Fibroblast of lung (primary cell): ENCODE data around the gene SLC38A8. TPM values are rescaled to one million over a fixed set of nuclear protein-coding genes. Genes with fewer than 3 reads are reported as not detected.
A peak's percentile ranks its signal among the peaks of the same experiment; 100 is the strongest.

ENCODE experiments used
- DNase-seq, 2 donors: peaks; one replicate each; pipeline versions ENCODE4 v3.0.0 to v3.0.0-alpha.2; 2010; ENCODE audit warnings: low read depth in 2 of 2
- H2AFZ ChIP-seq: 2 replicates; pipeline ENCODE4 v1.5.1; 2012; ENCODE audit warnings: low read length, control low read depth, inconsistent platforms
- H3K27ac ChIP-seq: 2 replicates; pipeline ENCODE4 v1.5.1; 2011; ENCODE audit warnings: low read length, control low read depth; ENCODE audit not compliant: insufficient read depth
- H3K27me3 ChIP-seq: 2 replicates; pipeline ENCODE4 v1.5.1; 2011; ENCODE audit warnings: mild to moderate bottlenecking, low read length; ENCODE audit not compliant: control insufficient read depth, insufficient read depth
- H3K36me3 ChIP-seq: 2 replicates; pipeline ENCODE4 v1.5.1; 2011; ENCODE audit warnings: low read length; ENCODE audit not compliant: control insufficient read depth, insufficient read depth
- H3K4me1 ChIP-seq: 2 replicates; pipeline ENCODE4 v1.5.1; 2011; ENCODE audit warnings: low read length; ENCODE audit not compliant: control insufficient read depth, insufficient read depth; ENCODE audit errors: extremely low read depth
- H3K4me2 ChIP-seq: 2 replicates; pipeline ENCODE4 v1.5.1; 2011; ENCODE audit warnings: low read length, control low read depth; ENCODE audit not compliant: insufficient read depth; ENCODE audit errors: extremely low read depth
- H3K4me3 ChIP-seq, 4 experiments: fragments of 200-600 bp in 1 of 4; sonication (generic) in 1 of 4; replicated peaks in 1 of 4; 2 replicates each; pipeline ENCODE4 v1.5.1; 2011 to 2016; ENCODE audit warnings: low read length in 4 of 4, low read depth in 3 of 4, mild to moderate bottlenecking in 3 of 4, control low read depth in 2 of 4, inconsistent platforms in 1 of 4, mixed read lengths in 1 of 4; ENCODE audit not compliant: insufficient read depth in 1 of 4; ENCODE audit errors: control extremely low read depth in 1 of 4
- H3K79me2 ChIP-seq: 2 replicates; pipeline ENCODE4 v1.5.1; 2012; ENCODE audit warnings: mild to moderate bottlenecking, low read length, inconsistent platforms; ENCODE audit not compliant: control insufficient read depth, insufficient read depth
- H3K9ac ChIP-seq: 2 replicates; pipeline ENCODE4 v1.5.1; 2011; ENCODE audit warnings: mild to moderate bottlenecking, low read length, control low read depth; ENCODE audit not compliant: insufficient read depth
- H3K9me3 ChIP-seq: 2 replicates; pipeline ENCODE4 v1.5.1; 2012; ENCODE audit warnings: low read depth, low read length; ENCODE audit not compliant: control insufficient read depth, insufficient read depth
- H4K20me1 ChIP-seq: 2 replicates; pipeline ENCODE4 v1.5.1; 2011; ENCODE audit warnings: low read length; ENCODE audit not compliant: control insufficient read depth, insufficient read depth; ENCODE audit errors: extremely low read depth
- EZH2 ChIP-seq: IDR thresholded peaks from 2 replicates; pipeline ENCODE4 v1.5.1; 2012; ENCODE audit warnings: low read length, control low read depth, mild to moderate bottlenecking; ENCODE audit errors: missing control alignments
- polyA plus RNA-seq, 2 donors: library from polyadenylated mRNA; depleted of rRNA in 1 of 2; stranded (reverse) in 1 of 2; unstranded in 1 of 2; fragments of >200 nt; gene quantifications; 2 replicates each; pipeline ENCODE4 v1.2.1, GENCODE V29; 2011 to 2012; ENCODE audit warnings: missing spikeins in 1 of 2
- total RNA-seq: library from RNA; depleted of rRNA; stranded (reverse); fragments of >200 nt; gene quantifications from 2 replicates; pipeline ENCODE4 v1.2.1, GENCODE V29; 2014
- TF ChIP-seq, protein P1 (sequence below), 2 donors: IDR thresholded peaks in 1 of 2; conservative IDR thresholded peaks in 1 of 2; 1 replicate in 1 of 2; 2 replicates in 1 of 2; pipeline ENCODE4 v1.5.1; 2011 to 2012; ENCODE audit warnings: low read length in 2 of 2, control low read depth in 1 of 2, inconsistent platforms in 1 of 2, low read depth in 1 of 2, mild to moderate bottlenecking in 1 of 2

SLC38A8 gene
- total and polyA plus RNA-seq, 2 donors (not counting 1 experiment from before 2014, with no cell fraction given) = not detected

DNA sequence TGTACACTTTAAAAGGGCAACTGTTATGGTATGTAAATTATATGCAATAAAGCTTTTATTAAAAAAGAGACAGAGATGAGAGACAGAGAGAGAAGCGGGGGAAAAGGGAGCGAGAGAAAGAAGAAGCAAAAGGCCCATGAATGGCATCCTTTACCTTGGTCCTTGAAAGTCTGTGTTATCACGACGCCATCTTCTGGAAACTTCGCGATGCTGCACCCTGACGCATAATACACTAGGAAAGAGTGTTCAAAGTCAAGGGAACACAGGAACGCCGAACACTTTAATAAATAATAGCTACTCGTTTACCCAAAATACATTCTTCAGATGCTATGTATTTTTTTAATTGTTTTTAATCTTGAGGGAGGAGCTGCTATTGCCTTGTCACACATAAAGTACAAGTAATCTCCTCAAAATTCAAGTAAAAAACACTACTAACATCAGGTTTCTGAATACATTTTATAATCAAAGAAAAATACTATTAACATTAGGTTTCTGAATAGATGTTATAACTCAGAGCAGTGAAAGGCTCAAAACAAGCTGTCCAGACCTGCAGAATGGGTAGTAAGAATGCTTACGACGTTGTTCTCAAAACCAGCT is 23.0 kb upstream of the SLC38A8 start:
- peaks cover 11% of the 10 kb centered on the region for H3K36me3 ChIP-seq
- DNase-seq = peak; percentile 44 to 65

GRCh38 chr16:84063980-84064379 is 21.4 kb upstream of the SLC38A8 start:
- H3K36me3 ChIP-seq = peaks cover 9% of the 10 kb centered on the region
- H3K4me3 ChIP-seq = no peak overlapping the region
- no peak overlapping the region for H2AFZ ChIP-seq
- no peaks in the 10 kb centered on the region for H4K20me1 ChIP-seq
- no peak for DNase-seq
- TF ChIP-seq EZH2 = no peak
- TF ChIP-seq, protein P1, sequence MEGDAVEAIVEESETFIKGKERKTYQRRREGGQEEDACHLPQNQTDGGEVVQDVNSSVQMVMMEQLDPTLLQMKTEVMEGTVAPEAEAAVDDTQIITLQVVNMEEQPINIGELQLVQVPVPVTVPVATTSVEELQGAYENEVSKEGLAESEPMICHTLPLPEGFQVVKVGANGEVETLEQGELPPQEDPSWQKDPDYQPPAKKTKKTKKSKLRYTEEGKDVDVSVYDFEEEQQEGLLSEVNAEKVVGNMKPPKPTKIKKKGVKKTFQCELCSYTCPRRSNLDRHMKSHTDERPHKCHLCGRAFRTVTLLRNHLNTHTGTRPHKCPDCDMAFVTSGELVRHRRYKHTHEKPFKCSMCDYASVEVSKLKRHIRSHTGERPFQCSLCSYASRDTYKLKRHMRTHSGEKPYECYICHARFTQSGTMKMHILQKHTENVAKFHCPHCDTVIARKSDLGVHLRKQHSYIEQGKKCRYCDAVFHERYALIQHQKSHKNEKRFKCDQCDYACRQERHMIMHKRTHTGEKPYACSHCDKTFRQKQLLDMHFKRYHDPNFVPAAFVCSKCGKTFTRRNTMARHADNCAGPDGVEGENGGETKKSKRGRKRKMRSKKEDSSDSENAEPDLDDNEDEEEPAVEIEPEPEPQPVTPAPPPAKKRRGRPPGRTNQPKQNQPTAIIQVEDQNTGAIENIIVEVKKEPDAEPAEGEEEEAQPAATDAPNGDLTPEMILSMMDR (conservative IDR thresholded peaks at IDR 0.05 in 1 of 2, IDR thresholded peaks at IDR 0.05 in 1 of 2; ENCODE audit: low read depth in 1 of 2, low read length in 2 of 2) = no peak
- H3K27me3 ChIP-seq = no peaks in the 10 kb centered on the region
- H3K4me2 ChIP-seq = no peak overlapping the region
- H3K4me1 ChIP-seq = peaks cover 2% of the 10 kb centered on the region
- H3K27ac ChIP-seq = no peak overlapping the region
- no peaks in the 10 kb centered on the region for H3K9me3 ChIP-seq
- H3K79me2 ChIP-seq = no peaks in the 10 kb centered on the region
- H3K9ac ChIP-seq = no peak overlapping the region

More for the DNA sequence above, 23.0 kb upstream of the SLC38A8 start:
- no peak for TF ChIP-seq EZH2
- TF ChIP-seq, protein P1 (conservative IDR thresholded peaks at IDR 0.05 in 1 of 2, IDR thresholded peaks at IDR 0.05 in 1 of 2; ENCODE audit: low read depth in 1 of 2, low read length in 2 of 2) = peak; percentile 69 to 91
- no peaks in the 10 kb centered on the region for H3K27me3 ChIP-seq
- no peak overlapping the region for H3K27ac ChIP-seq
- no peak overlapping the region for H3K9ac ChIP-seq
- H2AFZ ChIP-seq = no peak overlapping the region
- no peaks in the 10 kb centered on the region for H3K79me2 ChIP-seq
- no peak overlapping the region for H3K4me3 ChIP-seq
- no peak overlapping the region for H3K4me2 ChIP-seq
- H4K20me1 ChIP-seq = no peaks in the 10 kb centered on the region
- H3K9me3 ChIP-seq = no peaks in the 10 kb centered on the region
- peaks cover 2% of the 10 kb centered on the region for H3K4me1 ChIP-seq

DNA sequence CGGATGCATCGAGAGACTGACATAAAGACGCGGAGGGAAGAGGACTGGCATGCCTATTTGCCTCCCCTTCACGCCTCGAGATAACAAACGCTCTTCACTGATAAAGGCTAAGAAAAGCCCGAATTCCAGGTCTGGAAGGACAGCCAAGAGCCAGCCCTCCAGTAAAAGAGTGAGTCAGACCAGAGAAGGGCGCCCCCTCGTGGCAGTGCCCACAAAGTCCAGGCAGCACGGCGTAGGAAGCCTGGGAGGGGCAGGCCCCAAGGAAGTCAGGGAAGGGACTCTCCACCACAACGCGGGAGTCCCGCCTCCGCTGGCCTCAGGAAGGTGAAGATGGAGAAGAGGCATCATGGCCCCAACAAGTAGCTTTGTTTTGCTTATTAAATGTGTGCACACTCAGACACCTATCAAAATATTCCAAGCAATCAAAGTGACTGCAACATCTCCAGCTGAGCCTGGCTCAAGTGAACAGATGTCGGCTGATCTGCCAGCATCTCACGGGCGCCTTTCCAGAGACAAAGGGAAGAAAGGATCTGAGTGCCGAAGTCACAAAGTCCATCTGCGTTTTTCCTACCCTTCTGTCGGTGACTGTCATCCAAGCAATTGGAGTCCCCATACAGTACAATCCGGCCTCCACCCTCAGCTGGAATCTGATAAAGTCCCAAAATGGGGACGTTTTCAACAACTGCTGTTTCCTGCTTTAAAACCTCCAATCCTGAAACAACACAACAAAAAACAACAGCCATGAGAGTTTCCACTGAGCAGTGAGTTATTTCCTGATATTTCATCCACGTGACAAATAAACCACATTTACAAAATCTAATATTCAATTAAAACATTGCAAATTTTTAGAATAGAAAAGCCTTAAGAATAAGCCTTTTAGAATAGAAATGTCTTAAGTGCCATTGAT is 20.4 kb upstream of the SLC38A8 start:
- DNase-seq = peak; percentile 73 to 74
- Histone ChIP-seq H3K36me3 (peaks cover 13% of the 10 kb centered on the region), H2AFZ (no peak overlapping the region), H3K4me2 (no peak overlapping the region), H3K4me3 (no peak overlapping the region), H3K79me2 (no peaks in the 10 kb centered on the region), H3K4me1 (peaks cover 2% of the 10 kb centered on the region), H3K9me3 (no peaks in the 10 kb centered on the region), H3K27ac (no peak overlapping the region), H4K20me1 (no peaks in the 10 kb centered on the region), H3K9ac (no peak overlapping the region), H3K27me3 (no peaks in the 10 kb centered on the region)
- no peak for TF ChIP-seq EZH2
- TF ChIP-seq, protein P1 (conservative IDR thresholded peaks at IDR 0.05 in 1 of 2, IDR thresholded peaks at IDR 0.05 in 1 of 2; ENCODE audit: low read depth in 1 of 2, low read length in 2 of 2) = peak; percentile 81 to 89
